GM19324 (cell line): Measurements from ENCODE around the gene HIVEP1.
"Not testable (repeated sequence)": the region's sequence is repeated elsewhere in the genome, so short reads cannot be mapped to it uniquely, and the experiment has no call there.

Experiments
- ATAC-seq: cut with Tn5 transposase; IDR thresholded peaks from one replicate; pipeline ENCODE4 v1.9.1; 2021; ENCODE audit warnings: mild to moderate bottlenecking, moderate library complexity; ENCODE audit not compliant: unreplicated experiment, low FRiP score

Gene HIVEP1

DNA sequence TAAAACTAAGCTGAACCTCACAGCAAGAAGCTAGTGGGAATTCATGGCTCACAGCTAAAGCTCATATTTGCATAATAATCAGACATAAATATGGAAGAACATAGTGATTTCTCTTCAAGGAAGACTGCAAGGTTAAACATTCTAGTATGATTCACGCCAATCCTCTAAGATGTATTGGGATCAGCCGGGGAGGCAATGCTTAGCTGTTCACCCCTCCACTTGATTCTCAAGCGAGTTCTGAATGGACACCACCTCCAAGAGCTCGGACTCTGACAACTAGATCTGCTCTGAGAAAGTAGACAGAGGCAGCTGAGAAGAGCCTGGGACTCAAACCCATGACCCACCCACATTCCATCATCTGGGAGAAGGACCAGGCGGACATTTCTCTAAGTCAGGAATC, 159.6 kb downstream of the HIVEP1 start:
- no peak for ATAC-seq

GRCh38 chr6:12172572-12172971, 160.5 kb downstream of the HIVEP1 start:
- ATAC-seq: no peak

- ATAC-seq: no peak
Observed at GRCh38 chr6:12173181-12173580, 161.1 kb downstream of the HIVEP1 start.

- no peak for ATAC-seq
Observed at GRCh38 chr6:12173661-12174060, 161.5 kb downstream of the HIVEP1 start.

- ATAC-seq: no peak
Observed at GRCh38 chr6:12174878-12175277, 162.8 kb downstream of the HIVEP1 start.

- no peak for ATAC-seq
Observed at GRCh38 chr6:12175626-12176025, 163.5 kb downstream of the HIVEP1 start.

DNA sequence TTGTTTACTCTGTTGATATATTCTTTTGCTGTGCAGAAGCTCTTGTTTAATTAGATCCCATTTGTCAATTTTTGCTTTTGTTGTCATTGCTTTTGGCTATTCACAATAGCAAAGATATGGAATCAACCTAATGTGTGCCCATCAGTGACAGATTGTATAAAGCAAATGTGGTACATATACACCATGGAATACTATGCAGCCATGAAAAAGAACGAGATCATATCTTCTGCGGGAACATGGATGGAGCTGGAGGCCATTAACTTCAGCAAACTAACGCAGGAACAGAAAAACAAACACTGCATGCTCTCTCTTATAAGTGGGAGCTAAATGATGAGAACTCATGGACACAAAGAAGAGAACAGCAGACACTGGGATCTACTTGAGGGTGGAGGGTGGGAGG, 164.7 kb downstream of the HIVEP1 start:
- ATAC-seq: not testable (repeated sequence)

- no peak for ATAC-seq
Observed at GRCh38 chr6:12178521-12178920, 166.4 kb downstream of the HIVEP1 start.

- no peak for ATAC-seq
Observed at GRCh38 chr6:12181481-12181880, 169.4 kb downstream of the HIVEP1 start.

DNA sequence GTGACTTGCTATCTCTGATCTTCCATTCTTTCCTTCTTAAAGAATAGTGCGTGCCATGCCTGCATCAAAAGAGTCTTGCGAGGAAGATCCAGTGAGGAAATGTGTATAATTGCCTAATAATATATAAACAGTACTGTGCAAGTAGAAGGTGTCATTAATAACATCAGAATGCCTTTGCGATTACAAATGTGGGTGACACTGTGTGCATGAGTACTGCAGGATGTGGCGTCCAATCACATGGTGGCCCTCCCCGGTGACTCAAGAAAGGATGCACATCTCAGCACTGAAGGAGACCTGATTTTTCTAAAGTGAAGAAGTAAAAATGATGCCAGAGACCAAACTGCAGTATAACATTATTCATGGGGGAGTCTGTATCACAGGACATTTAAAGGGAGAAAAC, 170.6 kb downstream of the HIVEP1 start:
- no peak for ATAC-seq

DNA sequence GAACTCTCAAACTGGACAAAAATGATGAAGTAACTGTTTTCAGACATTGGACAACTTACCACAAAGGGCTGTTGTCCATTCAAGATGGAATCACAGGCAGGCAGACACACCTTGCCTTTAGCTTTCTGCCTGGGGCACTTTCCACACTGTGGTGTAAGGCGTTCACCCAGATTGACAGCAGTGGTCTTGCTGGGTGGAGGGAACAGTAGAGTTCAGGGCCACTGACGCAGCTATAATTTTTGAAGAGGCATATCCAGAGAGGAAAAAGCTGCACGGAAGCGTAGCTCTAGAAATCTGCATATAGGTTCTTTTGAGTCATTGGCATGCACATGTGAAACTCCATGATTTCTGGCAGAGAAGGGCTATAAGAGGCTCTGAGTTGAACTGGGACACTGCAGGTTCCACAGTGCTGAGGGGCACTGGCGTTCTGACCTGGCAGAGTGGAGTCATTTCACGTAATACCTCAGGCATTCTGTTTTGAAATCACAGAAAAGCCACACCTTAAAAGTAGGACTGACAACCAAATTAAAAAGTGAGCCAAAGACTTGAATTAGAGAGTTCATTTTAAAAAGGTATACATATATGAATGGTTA, 173.1 kb downstream of the HIVEP1 start:
- no peak for ATAC-seq

- no peak for ATAC-seq
Observed at GRCh38 chr6:12186528-12186927, 174.4 kb downstream of the HIVEP1 start.

DNA sequence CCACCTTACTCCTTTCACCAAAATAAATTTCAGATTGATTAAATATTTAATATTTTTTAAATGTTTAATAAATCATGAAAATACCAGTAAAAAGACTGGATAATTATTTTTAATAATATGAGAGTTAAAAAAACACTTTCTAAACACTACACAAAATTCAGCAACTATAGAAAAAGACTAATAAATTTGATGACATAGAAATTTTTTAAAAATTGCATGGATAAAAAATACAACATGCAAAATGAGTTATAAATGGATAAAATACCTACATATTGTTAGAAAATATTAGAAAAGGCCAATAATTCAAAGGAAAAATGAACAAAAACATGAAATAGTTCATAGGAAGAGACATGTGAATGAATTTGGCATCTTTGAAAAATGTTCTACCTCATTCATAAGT, 177.0 kb downstream of the HIVEP1 start:
- ATAC-seq: no peak

DNA sequence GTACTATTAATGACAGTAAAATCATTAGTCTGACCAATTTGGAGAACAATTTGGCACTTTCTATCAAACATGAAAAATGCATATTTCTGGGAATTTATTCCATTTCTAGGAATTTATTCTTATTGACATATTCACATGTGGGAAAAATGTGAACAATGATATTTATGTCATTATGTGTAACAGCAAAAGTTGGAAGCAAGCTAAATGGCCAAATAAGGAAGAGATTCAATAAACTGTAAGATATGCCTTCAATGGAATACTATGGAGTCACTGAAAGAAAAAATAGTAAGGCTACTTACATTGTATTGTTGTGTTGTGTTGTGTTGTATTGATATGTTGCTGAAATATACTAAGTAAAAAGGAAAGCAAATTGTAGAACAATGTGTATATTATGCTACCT, 177.5 kb downstream of the HIVEP1 start:
- no peak for ATAC-seq

DNA sequence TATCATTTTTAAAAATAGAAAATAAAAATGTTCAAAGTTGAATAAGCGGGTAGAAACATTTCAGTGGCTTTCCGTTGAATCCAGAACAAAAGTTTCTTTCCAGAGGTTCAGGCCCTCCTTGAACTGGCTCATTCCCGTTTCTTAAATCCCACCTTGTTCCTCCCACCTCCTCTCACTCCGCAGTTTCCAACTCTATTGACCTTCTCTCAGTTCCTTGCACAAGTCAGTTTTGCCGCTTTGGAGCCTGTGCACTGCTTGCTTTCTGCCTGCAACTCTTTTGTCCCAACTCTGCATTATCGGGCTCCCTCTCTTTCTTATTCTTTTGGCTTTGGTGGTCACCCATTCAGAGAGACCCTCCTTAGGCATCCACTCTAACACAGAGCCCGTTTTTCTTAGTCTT, 178.1 kb downstream of the HIVEP1 start:
- ATAC-seq: no peak

DNA sequence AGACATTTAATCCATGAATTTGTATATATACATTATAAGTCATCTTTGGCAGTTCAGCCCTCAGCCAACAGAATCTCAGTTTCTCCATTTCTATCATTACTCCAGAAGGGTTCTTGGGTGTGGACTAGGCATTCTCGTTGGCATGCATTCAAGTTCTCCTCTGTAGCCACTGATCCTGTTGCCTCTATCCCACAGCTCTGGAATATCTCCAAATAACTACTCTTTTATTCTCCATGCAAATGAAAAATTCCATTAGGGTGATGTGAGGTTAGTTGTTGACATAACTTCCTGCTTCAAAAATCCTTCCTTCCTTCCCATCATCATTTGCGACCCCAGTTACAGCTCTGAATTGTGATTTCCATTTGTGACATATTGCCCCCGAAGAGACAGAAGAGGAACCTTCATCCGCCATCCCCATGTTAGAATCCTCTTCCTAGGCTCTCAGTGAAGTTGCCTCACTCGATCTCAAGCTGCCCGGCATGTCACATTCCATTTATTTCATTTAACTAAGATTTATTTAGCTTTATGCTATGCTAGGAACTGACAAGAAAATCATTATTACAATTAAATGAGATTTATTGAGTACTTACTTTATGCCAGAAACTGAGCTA, 184.3 kb downstream of the HIVEP1 start:
- no peak for ATAC-seq

DNA sequence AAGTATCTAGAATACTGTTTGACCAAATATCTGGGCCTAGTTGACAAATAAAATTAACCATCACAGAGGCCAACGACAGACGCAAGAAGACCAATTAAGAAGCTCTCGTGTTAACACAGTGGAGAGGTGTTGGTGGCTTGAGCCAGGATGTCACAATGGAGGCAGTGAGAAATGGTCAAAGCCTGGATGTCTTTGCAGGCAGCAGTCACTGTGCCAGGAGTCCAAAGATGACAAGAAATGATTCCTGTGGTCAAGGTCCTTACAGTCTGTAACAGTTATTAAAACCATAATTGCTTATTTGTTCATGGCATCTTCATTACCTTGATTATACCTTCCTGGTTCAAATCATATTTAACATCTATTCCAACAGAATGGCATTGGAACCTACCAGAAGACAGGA, 186.7 kb downstream of the HIVEP1 start:
- ATAC-seq: no peak

- ATAC-seq: no peak
Observed at GRCh38 chr6:12200015-12200564, 188.0 kb downstream of the HIVEP1 start.

DNA sequence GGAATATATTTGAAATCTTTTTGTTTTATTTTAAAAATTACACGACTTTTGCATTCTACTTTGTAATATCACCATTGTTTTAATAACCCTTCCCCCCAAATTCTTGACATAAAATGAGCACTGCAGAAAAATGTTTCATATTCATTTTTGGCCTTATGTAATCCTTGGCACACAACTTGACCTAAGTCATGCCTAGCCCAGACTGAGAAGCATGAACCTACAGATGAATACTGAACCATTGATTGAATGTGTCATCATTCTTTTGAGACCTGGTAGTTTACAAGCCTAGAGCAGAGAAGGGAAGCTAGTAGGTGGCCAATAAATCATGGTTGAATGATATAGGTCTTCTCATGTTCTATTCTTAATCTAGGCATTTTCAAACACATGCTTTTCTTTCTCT, 188.6 kb downstream of the HIVEP1 start:
- ATAC-seq: no peak

DNA sequence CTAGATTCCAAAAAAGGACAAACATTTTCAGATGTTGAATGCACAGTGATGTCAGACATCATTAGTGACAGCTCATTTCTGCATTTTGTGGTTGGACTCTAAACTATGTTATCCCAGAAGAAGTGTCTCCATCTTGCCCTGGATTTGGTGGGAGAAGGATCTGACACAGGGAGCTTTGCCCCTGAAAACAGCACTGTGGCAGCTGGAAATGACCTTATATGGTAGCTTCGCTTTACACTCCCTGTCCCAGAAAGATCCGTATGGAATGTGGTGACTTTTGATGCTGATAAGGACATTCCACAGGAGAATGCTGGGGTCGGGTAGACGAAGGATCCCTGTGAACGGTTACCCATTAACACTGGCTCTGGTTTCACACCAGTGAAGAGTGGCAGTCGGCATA, 190.9 kb downstream of the HIVEP1 start:
- no peak for ATAC-seq

- no peak for ATAC-seq
Observed at GRCh38 chr6:12208190-12208589, 196.1 kb downstream of the HIVEP1 start.

- no peak for ATAC-seq
Observed at GRCh38 chr6:12208673-12209072, 196.6 kb downstream of the HIVEP1 start.
